ENCODE measurements around the gene EVL.

GRCh38 chr14:100070310-100070709 is 5.1 kb downstream of the EVL start:
- TF ChIP-seq, protein P1, sequence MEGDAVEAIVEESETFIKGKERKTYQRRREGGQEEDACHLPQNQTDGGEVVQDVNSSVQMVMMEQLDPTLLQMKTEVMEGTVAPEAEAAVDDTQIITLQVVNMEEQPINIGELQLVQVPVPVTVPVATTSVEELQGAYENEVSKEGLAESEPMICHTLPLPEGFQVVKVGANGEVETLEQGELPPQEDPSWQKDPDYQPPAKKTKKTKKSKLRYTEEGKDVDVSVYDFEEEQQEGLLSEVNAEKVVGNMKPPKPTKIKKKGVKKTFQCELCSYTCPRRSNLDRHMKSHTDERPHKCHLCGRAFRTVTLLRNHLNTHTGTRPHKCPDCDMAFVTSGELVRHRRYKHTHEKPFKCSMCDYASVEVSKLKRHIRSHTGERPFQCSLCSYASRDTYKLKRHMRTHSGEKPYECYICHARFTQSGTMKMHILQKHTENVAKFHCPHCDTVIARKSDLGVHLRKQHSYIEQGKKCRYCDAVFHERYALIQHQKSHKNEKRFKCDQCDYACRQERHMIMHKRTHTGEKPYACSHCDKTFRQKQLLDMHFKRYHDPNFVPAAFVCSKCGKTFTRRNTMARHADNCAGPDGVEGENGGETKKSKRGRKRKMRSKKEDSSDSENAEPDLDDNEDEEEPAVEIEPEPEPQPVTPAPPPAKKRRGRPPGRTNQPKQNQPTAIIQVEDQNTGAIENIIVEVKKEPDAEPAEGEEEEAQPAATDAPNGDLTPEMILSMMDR (IDR thresholded peaks at IDR 0.05), result no peak
- TF ChIP-seq POLR2A (IDR thresholded peaks at IDR 0.05), result no peak
